ENCODE results near the gene LRRC9.

DNA sequence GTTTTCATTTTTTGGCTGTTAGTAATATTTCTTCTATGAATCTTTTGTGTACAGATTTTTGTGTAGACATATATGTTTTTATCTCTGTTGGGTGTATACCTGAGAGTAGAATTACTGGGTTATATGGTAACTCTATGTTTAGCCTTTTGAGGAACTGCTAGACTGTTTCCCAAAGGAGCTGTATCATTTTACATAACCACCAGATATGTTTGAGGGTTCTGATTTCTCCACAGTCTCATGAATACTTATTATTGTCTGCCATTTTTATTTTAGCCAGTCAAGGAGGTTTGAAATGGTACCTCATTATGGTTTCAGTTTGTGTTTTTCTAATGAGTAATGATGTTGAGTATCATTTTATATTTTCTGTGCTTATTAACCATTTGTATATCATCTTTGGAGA is 173.7 kb downstream of the LRRC9 start:
- TF ChIP-seq, protein P1, sequence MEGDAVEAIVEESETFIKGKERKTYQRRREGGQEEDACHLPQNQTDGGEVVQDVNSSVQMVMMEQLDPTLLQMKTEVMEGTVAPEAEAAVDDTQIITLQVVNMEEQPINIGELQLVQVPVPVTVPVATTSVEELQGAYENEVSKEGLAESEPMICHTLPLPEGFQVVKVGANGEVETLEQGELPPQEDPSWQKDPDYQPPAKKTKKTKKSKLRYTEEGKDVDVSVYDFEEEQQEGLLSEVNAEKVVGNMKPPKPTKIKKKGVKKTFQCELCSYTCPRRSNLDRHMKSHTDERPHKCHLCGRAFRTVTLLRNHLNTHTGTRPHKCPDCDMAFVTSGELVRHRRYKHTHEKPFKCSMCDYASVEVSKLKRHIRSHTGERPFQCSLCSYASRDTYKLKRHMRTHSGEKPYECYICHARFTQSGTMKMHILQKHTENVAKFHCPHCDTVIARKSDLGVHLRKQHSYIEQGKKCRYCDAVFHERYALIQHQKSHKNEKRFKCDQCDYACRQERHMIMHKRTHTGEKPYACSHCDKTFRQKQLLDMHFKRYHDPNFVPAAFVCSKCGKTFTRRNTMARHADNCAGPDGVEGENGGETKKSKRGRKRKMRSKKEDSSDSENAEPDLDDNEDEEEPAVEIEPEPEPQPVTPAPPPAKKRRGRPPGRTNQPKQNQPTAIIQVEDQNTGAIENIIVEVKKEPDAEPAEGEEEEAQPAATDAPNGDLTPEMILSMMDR (IDR thresholded peaks at IDR 0.05 in 2 of 3, conservative IDR thresholded peaks at IDR 0.05 in 1 of 3; ENCODE audit: control insufficient read depth in 2 of 3, extremely low read depth in 1 of 3, insufficient read depth in 1 of 3, low read depth in 3 of 3, low read length in 3 of 3), result no peak
- no peak for TF ChIP-seq POLR2A (IDR thresholded peaks at IDR 0.05; ENCODE audit: low read depth, low read length)
- TF ChIP-seq EZH2 (IDR thresholded peaks at IDR 0.05; ENCODE audit: borderline replicate concordance, control insufficient read depth, low read depth, low read length), result no peak
